H7 (cell line): ENCODE measurements around the gene PYGL. TPM values are rescaled to one million over a fixed set of nuclear protein-coding genes. Genes with fewer than 3 reads are reported as not detected.
"Not testable (repeated sequence)": the region's sequence is repeated elsewhere in the genome, so short reads cannot be mapped to it uniquely, and the experiment has no call there.

Experiments used
- DNase-seq: peaks from one replicate; pipeline ENCODE4 v3.0.0; 2012
- H3K27me3 ChIP-seq: 2 replicates; pipeline ENCODE4 v1.6.0; 2011; ENCODE audit warnings: mild to moderate bottlenecking, low read length; ENCODE audit not compliant: control insufficient read depth, insufficient read depth
- H3K36me3 ChIP-seq: replicated peaks from 2 replicates; pipeline ENCODE4 v1.5.1; 2011; ENCODE audit warnings: low read length; ENCODE audit not compliant: control insufficient read depth, insufficient read depth
- H3K4me3 ChIP-seq: 2 replicates; pipeline ENCODE4 v1.5.1; 2011; ENCODE audit warnings: low read depth, mild to moderate bottlenecking, control low read depth, low read length, moderate library complexity; ENCODE audit not compliant: insufficient read depth
- total RNA-seq: library from RNA; depleted of rRNA; stranded (reverse); fragments of >200 nt; shearing (Covaris generic); gene quantifications from 2 replicates; pipeline ENCODE4 v1.2.3, GENCODE V29; 2014

PYGL gene
- total RNA-seq, 1 experiment from 2014 or later, result 71.4 TPM

DNA sequence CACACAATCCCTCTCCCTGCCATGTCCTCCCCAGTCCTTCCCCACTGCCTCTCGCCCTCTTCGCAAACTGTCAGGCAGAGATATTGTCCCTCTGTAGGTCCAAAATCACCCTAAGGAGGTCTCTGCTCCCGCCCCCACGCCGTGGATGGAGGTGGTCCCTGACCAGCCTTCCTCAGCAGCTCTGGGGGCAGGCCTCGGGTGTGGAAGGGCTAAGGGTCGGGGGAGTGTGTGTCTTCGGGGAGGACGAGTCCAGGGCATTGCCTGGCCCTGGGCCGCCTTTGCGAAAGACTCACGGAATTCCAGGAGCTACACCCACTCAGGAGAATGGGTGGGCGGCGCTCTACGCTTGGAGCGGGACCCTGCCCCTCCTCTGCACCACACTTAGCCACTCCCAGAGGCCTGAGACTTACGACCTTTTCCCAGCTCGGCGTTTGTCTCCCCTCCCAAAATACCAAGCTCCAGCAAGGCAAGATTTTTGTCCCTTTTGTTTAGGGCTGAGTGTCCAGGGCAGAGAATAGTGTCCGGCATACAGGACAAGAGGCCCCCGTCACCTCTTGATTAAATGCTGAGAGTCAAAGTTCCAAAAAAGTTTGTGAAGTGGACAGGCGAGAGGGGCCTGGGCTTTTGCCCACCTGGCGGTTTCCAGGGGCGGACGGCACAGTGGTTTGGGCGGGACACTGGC is 881 bp downstream of the PYGL start:
- Histone ChIP-seq H3K27me3 (peaks cover 1% of the 10 kb centered on the region; the same call in 1 of the 2 replicates), H3K4me3 (peak overlapping the region; percentile 87), H3K36me3 (peaks cover 8% of the 10 kb centered on the region)
- DNase-seq, result peak; percentile 83

DNA sequence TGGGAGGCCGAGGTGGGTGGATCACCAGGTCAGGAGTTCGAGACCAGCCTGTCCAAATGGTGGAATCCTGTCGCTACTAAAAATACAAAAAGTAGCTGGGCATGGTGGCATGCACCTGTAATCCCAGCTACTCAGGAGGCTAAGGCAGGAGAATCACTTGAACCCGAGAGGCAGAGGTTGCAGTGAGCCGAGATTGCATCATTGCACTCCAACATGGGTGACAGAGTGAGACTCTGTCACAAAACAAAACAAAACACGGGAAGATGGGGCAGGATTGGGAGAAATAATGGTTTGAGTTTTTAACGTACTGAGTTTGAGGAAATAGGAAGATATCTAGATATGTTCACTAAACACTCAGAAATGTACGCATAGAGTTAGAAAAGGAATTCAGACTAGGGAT is 2.6 kb downstream of the PYGL start:
- not testable (repeated sequence) for H3K27me3 ChIP-seq, H3K36me3 ChIP-seq, H3K4me3 ChIP-seq, DNase-seq

DNA sequence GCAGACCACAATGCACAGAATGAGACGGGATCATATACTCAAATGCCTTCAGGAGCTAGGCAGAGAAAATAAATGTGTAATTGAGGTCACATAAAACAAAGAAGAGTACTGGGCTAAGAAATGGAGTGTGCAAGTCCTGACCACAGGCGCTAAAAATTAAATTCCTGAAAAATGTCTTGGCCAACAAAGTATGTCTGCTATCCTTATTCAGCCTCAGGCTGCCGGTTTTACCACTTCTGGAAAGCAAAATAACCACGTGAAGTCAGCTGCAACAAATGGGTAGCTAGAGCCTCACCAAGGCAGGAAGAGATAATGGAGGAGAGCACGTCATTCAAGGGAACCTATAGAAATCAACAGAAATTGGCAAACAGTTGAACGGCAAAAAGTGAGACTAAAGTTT is 3.1 kb downstream of the PYGL start:
- peaks cover 1% of the 10 kb centered on the region; the same call in 1 of the 2 replicates for H3K27me3 ChIP-seq
- DNase-seq, result no peak
- no peak overlapping the region for H3K4me3 ChIP-seq
- peaks cover 11% of the 10 kb centered on the region for H3K36me3 ChIP-seq

DNA sequence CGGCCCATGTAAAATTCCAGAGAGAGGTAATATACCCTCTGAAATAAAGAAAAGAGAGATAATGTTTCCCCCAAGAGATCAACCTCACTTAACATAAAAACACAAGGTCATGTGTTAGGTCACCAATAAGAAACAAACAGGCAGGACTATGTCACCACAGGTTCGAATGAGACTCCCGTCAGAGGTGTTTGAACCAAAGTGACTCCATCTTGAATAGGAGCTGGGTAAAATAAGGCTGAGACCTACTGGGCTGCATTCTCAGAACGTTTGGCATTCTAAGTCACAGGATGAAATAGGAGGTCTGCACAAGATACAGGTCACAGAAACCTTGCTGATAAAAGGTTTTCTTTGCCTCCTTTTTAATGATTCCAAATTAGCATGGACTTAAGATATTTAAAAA is 6.5 kb downstream of the PYGL start:
- Histone ChIP-seq H3K4me3 (no peak overlapping the region), H3K27me3 (no peaks in the 10 kb centered on the region), H3K36me3 (peaks cover 22% of the 10 kb centered on the region)
- DNase-seq, result no peak

DNA sequence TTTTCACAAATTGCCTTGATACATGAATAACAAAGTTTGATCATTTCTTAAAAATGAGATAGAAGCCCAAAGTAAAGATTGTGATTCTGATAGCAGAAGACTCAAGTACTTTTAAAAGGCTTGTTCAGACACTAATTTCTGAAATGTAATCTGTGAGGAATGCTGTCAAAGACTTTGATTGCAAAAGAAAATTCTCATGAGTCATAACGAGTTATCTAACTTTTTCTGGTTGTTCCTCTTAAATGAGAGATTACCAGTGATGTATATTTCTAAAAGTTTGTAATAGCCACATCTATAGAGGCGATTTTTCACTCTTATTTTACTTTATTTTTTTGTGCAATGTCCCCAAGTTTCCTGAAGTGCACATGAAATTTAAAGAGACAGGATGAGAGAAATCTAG is 7.0 kb downstream of the PYGL start:
- Histone ChIP-seq H3K4me3 (no peak overlapping the region), H3K27me3 (no peaks in the 10 kb centered on the region), H3K36me3 (peaks cover 25% of the 10 kb centered on the region)
- no peak for DNase-seq

DNA sequence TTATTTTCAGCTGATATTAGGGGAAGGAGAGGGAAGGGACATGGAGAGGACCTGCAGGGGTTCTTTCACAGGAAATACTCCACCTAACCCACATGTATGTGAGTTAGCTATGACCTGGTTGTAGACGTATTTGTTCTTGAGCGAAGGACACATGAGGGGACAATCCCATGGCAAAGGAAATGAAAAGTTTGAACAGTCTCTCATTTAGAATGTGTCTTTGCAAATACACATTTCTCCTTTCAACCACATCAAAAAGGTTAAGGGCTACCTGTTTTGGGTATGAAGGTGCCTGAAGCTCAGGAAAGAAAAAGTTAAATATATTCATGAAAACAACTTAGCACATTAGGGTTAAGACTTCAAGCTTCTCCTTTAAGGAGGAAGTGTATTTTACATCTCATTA is 7.4 kb downstream of the PYGL start:
- H3K36me3 ChIP-seq, result peaks cover 24% of the 10 kb centered on the region
- DNase-seq, result no peak
- H3K4me3 ChIP-seq, result no peak overlapping the region
- H3K27me3 ChIP-seq, result no peaks in the 10 kb centered on the region

DNA sequence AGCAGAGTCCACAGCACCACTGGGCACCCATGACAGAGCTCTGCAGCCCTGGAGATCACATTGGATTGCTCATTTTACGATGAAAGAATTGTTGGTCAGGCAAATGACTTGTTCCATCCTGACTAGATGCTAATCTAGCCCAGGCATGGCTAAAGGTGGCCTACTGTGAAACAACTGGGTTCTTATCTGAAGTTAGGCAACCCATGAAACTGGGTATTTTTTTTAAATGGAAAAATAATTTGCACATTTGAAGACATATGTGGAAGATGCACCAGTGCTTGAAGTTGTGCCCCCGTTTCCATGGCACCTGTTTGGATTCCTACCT is 8.3 kb downstream of the PYGL start:
- H3K36me3 ChIP-seq, result peaks cover 26% of the 10 kb centered on the region
- no peak for DNase-seq
- H3K27me3 ChIP-seq, result no peaks in the 10 kb centered on the region
- no peak overlapping the region for H3K4me3 ChIP-seq

DNA sequence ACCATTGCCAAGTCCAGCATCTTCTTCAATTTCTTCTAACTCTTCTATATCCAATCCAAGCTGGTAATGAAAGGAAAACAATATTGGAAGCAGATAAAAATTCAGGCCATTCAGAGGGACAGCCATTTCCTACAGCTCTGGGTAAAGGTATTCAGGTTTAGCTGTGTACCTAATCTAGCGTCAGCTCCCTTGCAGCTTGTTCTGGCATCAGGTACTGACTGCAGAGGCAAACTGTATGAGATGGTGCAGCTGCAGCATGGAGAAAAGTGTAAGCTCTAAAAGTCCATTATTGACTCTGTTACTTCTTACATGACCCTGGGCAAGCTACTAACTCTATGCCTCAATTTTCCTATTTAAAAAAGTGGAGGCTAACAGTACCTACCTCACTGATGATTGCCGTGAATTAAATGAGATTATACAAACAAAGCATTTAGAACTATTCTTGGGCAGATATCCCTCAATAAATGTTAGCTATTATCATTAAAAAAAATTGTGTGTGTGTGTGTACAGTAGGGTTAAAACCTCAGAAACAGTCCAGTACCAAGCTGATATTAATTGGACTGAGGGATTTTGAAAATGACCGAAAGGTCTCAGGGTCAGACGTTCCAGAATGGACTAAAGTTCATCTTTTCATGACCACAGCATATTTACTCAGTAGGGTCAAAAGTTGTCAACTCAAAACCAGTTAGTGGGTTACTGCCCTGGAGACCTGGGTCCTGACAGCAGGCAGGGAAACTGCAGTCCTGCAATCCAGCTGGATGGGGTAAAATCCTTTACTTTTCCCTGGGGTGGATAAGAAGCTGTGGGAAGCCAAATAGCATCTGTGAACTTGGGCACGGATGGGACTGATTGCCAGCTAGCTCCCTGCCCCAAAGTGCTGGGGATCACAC is 8.9 kb downstream of the PYGL start:
- H3K27me3 ChIP-seq, result no peaks in the 10 kb centered on the region

DNA sequence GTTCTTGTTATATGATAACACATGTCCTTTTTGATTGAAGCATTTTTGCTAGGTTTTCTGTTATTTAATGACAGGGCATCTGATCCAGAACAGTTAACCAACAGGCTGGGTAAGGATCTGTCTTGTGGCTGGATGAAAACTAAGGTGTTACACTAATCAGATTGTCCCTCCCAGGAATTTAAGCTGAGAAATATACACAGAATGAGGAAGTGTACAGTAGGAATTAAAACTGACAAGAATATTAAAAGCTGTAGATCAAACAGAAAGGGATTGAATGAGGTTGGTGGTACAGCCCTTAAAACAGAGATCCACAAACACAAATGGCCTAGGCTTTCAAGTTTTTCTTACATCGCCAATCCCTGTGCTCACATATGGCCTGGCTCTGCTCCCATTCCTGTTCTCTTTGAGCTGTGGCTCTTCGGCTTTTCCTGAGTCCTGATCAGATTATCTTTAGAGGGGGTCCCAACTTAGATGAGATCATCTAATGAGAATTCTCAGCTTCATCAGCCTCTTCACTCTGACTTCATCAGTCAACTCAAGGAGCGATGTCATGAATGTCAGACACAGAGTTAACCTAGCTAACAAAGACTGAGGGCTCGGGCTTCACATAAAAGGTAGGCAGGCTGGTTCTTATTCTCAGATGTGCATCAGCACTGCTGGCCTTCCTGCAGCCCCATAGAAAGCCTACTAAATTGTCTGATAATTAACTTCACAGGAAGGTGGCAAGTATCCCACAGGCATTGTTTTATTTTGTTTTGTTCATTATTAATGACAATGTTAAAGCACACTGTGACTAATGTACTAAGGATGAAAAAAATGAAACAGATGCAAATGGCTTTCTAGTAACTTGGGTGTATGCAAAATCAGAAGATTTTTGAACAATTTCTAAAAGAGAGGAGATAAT is 11.4 kb downstream of the PYGL start:
- peaks cover 29% of the 10 kb centered on the region for H3K36me3 ChIP-seq
- DNase-seq, result no peak
- H3K27me3 ChIP-seq, result no peaks in the 10 kb centered on the region
- H3K4me3 ChIP-seq, result no peak overlapping the region

More for the DNA sequence above, 8.9 kb downstream of the PYGL start:
- Histone ChIP-seq H3K36me3 (peaks cover 25% of the 10 kb centered on the region), H3K4me3 (no peak overlapping the region)
- DNase-seq, result no peak

DNA sequence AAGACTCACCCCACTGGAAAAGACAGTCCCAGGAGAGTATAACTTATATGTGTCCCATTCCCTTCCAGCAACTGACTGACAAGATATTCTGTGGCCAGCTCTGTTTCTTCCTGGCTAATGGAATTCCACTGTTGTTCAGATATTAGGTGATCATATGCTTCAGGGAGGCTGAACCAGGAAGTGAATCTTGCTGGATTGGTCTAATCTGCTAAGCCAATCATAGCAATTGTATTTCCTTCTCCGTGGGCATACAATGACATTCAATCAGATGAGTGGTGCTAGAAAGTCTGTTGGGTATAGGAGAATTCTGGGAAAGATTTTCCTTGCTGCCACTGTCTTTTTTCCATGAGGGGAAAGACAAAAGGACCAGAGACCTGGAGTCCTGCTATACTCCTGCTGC is 12.1 kb downstream of the PYGL start:
- Histone ChIP-seq H3K4me3 (no peak overlapping the region), H3K27me3 (no peaks in the 10 kb centered on the region), H3K36me3 (peaks cover 30% of the 10 kb centered on the region)
- no peak for DNase-seq

DNA sequence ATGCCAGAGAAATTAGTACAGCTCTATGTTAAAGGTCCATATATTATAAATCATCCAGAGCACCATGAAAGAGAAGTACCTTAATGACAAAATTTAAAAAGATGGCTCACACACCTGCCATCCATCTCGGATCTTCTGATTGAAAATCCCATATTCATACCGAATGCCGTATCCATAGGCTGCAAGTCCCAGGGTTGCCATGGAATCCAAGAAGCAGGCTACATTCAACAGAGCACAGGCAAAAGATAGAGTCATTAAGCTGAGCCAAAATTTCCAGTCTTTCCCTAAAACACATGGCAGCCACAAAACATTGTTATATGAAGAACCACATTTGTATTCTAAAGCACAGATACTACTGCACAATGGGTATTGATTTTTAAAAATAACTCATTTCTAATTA is 12.7 kb downstream of the PYGL start:
- Histone ChIP-seq H3K27me3 (no peaks in the 10 kb centered on the region), H3K4me3 (no peak overlapping the region), H3K36me3 (peaks cover 28% of the 10 kb centered on the region)
- no peak for DNase-seq

DNA sequence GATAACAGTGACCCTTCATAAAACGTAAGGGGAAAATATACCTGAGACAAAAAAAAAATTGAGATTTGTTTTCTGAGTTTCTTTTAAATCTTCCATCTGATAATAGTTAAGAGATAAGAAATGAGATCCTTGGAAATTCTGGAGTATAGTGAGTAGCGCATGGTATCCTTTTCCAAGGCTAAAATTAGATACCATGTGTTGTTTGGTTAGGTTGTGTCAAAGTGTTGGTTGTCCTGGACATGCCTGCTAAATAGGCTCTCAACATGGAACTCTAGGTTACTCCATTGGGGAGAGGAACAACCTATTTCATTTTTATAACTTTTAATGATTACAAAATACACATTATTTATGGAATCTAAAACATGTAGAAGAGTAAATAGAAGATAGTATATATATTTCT is 14.8 kb downstream of the PYGL start:
- Histone ChIP-seq H3K27me3 (no peaks in the 10 kb centered on the region), H3K36me3 (peaks cover 19% of the 10 kb centered on the region), H3K4me3 (no peak overlapping the region)
- no peak for DNase-seq

DNA sequence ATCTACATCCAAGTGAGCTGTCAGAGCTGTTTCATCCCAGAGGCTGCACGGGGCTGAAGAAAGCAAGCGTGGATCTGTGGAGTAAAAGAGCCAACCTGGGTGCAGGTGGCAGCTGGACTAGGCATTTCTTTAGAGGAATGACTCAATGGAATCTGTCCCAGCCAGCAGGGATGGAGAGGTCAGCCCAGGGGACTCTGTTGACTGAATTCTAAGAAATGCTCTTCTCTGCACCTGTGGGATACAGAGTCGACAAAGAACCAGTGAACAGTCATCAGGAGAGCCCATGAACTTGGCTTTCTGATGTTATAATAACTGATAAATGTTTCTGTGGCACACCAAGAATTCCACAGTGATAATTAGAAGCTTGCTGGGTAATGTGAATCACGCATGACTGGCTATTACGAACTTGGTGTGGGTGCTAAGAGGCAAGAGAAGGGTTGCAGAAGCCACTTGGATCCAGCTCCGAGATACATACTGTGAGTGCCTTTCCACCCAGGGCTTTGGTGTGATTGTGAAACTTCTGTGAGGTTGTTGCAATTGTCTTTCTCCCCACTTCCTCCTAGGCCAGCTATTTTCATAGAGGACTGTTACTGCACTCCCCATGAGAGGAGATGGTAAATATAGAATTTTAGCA is 16.2 kb downstream of the PYGL start:
- no peaks in the 10 kb centered on the region for H3K27me3 ChIP-seq
- no peak overlapping the region for H3K4me3 ChIP-seq
- peaks cover 17% of the 10 kb centered on the region for H3K36me3 ChIP-seq
- no peak for DNase-seq

DNA sequence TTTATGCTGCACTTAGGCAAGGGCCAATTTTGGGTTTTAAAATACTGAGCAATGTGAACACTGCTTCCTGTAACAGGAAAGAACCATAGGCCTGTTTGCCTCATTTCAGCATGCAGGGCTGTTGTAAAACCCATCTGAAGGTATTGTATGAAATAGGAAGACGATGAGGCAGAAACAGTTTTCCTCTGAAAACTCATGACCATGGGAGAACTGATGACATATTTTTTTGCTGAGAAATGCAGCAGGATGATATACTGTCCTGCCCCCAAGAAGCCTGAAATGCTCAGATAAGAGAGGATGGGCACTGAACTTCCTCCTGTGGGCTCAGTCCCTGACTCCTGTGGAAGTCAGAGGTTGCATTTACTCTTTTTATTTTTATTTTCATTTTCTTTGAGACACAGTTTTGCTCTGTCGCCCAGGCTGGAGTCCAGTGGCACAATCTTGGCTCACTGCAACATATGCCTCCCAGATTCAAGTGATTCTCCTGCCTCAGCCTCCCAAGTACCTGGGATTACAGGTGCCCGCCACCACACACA is 17.4 kb downstream of the PYGL start:
- no peak for DNase-seq
- Histone ChIP-seq H3K27me3 (no peaks in the 10 kb centered on the region), H3K4me3 (no peak overlapping the region), H3K36me3 (peaks cover 16% of the 10 kb centered on the region)
